ENCODE measurements around the gene CASTOR1.

DNA sequence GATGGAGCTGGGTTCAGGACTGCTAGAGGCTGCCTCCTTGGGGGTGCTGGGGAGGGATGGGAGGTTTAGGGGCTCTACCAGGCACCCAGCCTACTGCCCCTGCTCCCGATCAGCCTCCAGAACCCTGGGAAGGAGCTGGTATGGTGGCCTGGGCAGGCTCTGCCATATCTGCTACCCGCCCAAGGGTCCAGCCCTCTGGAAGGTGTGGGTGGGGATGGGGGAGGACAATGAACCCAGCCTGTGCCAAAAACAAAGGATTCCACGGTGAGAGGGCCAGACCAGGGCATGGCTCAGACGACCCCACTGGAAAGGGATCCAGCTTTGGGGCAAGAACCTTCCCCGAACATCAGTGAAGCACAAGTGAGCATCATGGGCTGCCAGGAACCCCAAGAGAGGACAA is 3.0 kb downstream of the CASTOR1 start:
- TF ChIP-seq, protein P1, sequence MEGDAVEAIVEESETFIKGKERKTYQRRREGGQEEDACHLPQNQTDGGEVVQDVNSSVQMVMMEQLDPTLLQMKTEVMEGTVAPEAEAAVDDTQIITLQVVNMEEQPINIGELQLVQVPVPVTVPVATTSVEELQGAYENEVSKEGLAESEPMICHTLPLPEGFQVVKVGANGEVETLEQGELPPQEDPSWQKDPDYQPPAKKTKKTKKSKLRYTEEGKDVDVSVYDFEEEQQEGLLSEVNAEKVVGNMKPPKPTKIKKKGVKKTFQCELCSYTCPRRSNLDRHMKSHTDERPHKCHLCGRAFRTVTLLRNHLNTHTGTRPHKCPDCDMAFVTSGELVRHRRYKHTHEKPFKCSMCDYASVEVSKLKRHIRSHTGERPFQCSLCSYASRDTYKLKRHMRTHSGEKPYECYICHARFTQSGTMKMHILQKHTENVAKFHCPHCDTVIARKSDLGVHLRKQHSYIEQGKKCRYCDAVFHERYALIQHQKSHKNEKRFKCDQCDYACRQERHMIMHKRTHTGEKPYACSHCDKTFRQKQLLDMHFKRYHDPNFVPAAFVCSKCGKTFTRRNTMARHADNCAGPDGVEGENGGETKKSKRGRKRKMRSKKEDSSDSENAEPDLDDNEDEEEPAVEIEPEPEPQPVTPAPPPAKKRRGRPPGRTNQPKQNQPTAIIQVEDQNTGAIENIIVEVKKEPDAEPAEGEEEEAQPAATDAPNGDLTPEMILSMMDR (IDR thresholded peaks at IDR 0.05), result no peak
- no peak for TF ChIP-seq POLR2AphosphoS5 (IDR thresholded peaks at IDR 0.05)
